Vagina (tissue), 2 donors: ENCODE measurements around the gene CHST1.

Experiments used
- POLR2A ChIP-seq, 2 donors: fragments of 450-650 bp; IDR thresholded peaks; one replicate each; pipeline ENCODE4 v1.6.1; 2017; ENCODE audit warnings: antibody characterized with exemption in 2 of 2, mild to moderate bottlenecking in 2 of 2, moderate library complexity in 2 of 2
- POLR2AphosphoS5 ChIP-seq, 2 donors: sonication (generic); formaldehyde crosslinking; IDR thresholded peaks; one replicate each; pipeline ENCODE4 v1.9.0; 2017; ENCODE audit warnings: antibody characterized with exemption in 2 of 2, mild to moderate bottlenecking in 2 of 2, low read depth in 1 of 2; ENCODE audit not compliant: insufficient read depth in 1 of 2
- TF ChIP-seq, protein P1 (sequence below), 3 experiments: fragments of 450-650 bp in 2 of 3; fragments of 200-600 bp in 1 of 3; sonication (generic) in 1 of 3; IDR thresholded peaks; one replicate each; pipeline ENCODE4 v1.5.1; 2017 to 2019; ENCODE audit warnings: antibody characterized with exemption in 3 of 3, mild to moderate bottlenecking in 2 of 3, moderate library complexity in 2 of 3

GRCh38 chr11:45622283-45622682 lies 43.1 kb downstream of the CHST1 start:
- TF ChIP-seq, protein P1, sequence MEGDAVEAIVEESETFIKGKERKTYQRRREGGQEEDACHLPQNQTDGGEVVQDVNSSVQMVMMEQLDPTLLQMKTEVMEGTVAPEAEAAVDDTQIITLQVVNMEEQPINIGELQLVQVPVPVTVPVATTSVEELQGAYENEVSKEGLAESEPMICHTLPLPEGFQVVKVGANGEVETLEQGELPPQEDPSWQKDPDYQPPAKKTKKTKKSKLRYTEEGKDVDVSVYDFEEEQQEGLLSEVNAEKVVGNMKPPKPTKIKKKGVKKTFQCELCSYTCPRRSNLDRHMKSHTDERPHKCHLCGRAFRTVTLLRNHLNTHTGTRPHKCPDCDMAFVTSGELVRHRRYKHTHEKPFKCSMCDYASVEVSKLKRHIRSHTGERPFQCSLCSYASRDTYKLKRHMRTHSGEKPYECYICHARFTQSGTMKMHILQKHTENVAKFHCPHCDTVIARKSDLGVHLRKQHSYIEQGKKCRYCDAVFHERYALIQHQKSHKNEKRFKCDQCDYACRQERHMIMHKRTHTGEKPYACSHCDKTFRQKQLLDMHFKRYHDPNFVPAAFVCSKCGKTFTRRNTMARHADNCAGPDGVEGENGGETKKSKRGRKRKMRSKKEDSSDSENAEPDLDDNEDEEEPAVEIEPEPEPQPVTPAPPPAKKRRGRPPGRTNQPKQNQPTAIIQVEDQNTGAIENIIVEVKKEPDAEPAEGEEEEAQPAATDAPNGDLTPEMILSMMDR (IDR thresholded peaks at IDR 0.05) = no peak
- TF ChIP-seq POLR2A (IDR thresholded peaks at IDR 0.05) (no peak), POLR2AphosphoS5 (IDR thresholded peaks at IDR 0.05; ENCODE audit: insufficient read depth in 1 of 2, low read depth in 1 of 2) (no peak)
